ENCODE data around the gene FHIP1B. TPM values are rescaled to one million over a fixed set of nuclear protein-coding genes. Genes with fewer than 3 reads are reported as not detected.
A peak's percentile ranks its signal among the peaks of the same experiment; 100 is the strongest.

The FHIP1B gene
- total and polyA plus RNA-seq, 12 donors = 13.4 to 23.3 (median 14.7) TPM

GRCh38 chr11:6219359-6219758, 15.1 kb downstream of the FHIP1B start:
- ATAC-seq (peak in 7 of 8 donors; percentile 57 to 88 (median 79)), DNase-seq (peak in 1 of 2 donors; percentile 38)
- Histone ChIP-seq H3K27ac (peak overlapping the region in 6 of 10 donors; percentile 33 to 67 (median 50)), H3K27me3 (no peaks in the 10 kb centered on the region), H3K36me3 (peaks cover 0 to 100% (median 58%) of the 10 kb centered on the region in 9 donors), H3K4me1 (peaks cover 0 to 26% (median 10%) of the 10 kb centered on the region in 9 donors), H3K4me3 (no peak overlapping the region), H3K9me3 (no peaks in the 10 kb centered on the region)
- no peak for TF ChIP-seq CTCF (IDR thresholded peaks at IDR 0.05)
- intact Hi-C loops (cut with DNase I) = no loop called here
- 40 to 58% methylated on average over 2 of the region's 2 CpGs for WGBS, 2 donors

- 90 to 94% methylated on average over 19 of the region's 19 CpGs for WGBS, 2 donors
- intact Hi-C loops (cut with DNase I) = no loop called here
- no peak overlapping the region for H3K4me3 ChIP-seq
- no peaks in the 10 kb centered on the region for H3K27me3 ChIP-seq
- TF ChIP-seq CTCF (IDR thresholded peaks at IDR 0.05) = no peak
- peaks cover 0 to 22% (median 9%) of the 10 kb centered on the region in 9 donors for H3K4me1 ChIP-seq
- peaks cover 0 to 100% (median 52%) of the 10 kb centered on the region in 9 donors for H3K36me3 ChIP-seq
- ATAC-seq = peak in 1 of 8 donors; percentile 23
- H3K9me3 ChIP-seq = no peaks in the 10 kb centered on the region
- no peak overlapping the region for H3K27ac ChIP-seq
- DNase-seq = no peak
Observed at GRCh38 chr11:6217722-6218121, 16.7 kb downstream of the FHIP1B start.

GRCh38 chr11:6216501-6216900, 17.9 kb downstream of the FHIP1B start:
- Histone ChIP-seq H3K9me3 (no peaks in the 10 kb centered on the region), H3K27ac (no peak overlapping the region), H3K27me3 (no peaks in the 10 kb centered on the region), H3K4me1 (peaks cover 0 to 20% (median 9%) of the 10 kb centered on the region in 9 donors), H3K4me3 (no peak overlapping the region), H3K36me3 (peaks cover 0 to 100% (median 46%) of the 10 kb centered on the region in 9 donors)
- DNase-seq (no peak), ATAC-seq (no peak)
- intact Hi-C loops (cut with DNase I) = no loop called here
- 93% methylated on average over 4 of the region's 4 CpGs for WGBS, 2 donors
- TF ChIP-seq CTCF (IDR thresholded peaks at IDR 0.05) = no peak

- 95% methylated on average over 10 of the region's 10 CpGs for WGBS, 2 donors
- Histone ChIP-seq H3K4me3 (no peak overlapping the region), H3K27me3 (no peaks in the 10 kb centered on the region), H3K4me1 (peaks cover 0 to 11% (median 0%) of the 10 kb centered on the region in 9 donors), H3K9me3 (no peaks in the 10 kb centered on the region), H3K27ac (no peak overlapping the region), H3K36me3 (peaks cover 0 to 100% (median 52%) of the 10 kb centered on the region in 9 donors)
- ATAC-seq = no peak
- intact Hi-C loops (cut with DNase I) = no loop called here
- no peak for TF ChIP-seq CTCF (IDR thresholded peaks at IDR 0.05)
- no peak for DNase-seq
Observed at GRCh38 chr11:6214530-6214929, 19.9 kb downstream of the FHIP1B start.
